ENCODE results near the gene MLPH. TPM values are rescaled to one million over a fixed set of nuclear protein-coding genes. Genes with fewer than 3 reads are reported as not detected.

The MLPH gene
- total RNA-seq, 2 experiments from 2014 or later = not detected

GRCh38 chr2:237534380-237534779 lies 47.3 kb downstream of the MLPH start:
- CTCF ChIA-PET = interaction anchor here (3.4 kb wide), 1 partner anchor 22 kb away, joined by 14 read pairs; no protein-coding TSS in a partner anchor

GRCh38 chr2:237535385-237536082 lies 48.5 kb downstream of the MLPH start:
- Mint-ChIP-seq H3K4me1 (ENCODE audit: low read depth) (no peaks in the 10 kb centered on the region), H3K27me3 (no peaks in the 10 kb centered on the region), H3K4me3 (no peak overlapping the region), H3K27ac (no peak overlapping the region), H3K9me3 (no peaks in the 10 kb centered on the region), H3K36me3 (ENCODE audit: low read depth) (no peaks in the 10 kb centered on the region)
- no peak for ATAC-seq
- CTCF ChIA-PET = interaction anchor here (0.5 to 3.4 kb wide), 2 partner anchors 23 to 205 kb away, joined by 3 to 14 read pairs; no protein-coding TSS in a partner anchor
- intact Hi-C loops (cut with micrococcal nuclease) = no loop called here
- POLR2A ChIA-PET = no interaction called here
- no peak for TF ChIP-seq CTCF (IDR thresholded peaks at IDR 0.05)
- no peak for DNase-seq

More at GRCh38 chr2:237534380-237534779, 47.3 kb downstream of the MLPH start:
- TF ChIP-seq CTCF (IDR thresholded peaks at IDR 0.05) = no peak
- Mint-ChIP-seq H3K27me3 (no peaks in the 10 kb centered on the region), H3K36me3 (ENCODE audit: low read depth) (no peaks in the 10 kb centered on the region), H3K4me3 (no peak overlapping the region), H3K4me1 (ENCODE audit: low read depth) (no peaks in the 10 kb centered on the region), H3K27ac (no peak overlapping the region), H3K9me3 (no peaks in the 10 kb centered on the region)
- ATAC-seq = no peak
- POLR2A ChIA-PET = interaction anchor here (1.2 kb wide), 1 partner anchor 21 kb away, joined by 3 read pairs; no protein-coding TSS in a partner anchor
- intact Hi-C loops (cut with micrococcal nuclease) = loop anchor here (5.0 kb wide), 1 partner anchor 33 kb away; the partner anchor contains the start of gene PRLH
- DNase-seq = no peak

- CTCF ChIA-PET = interaction anchor here (0.5 to 3.4 kb wide), 2 partner anchors 23 to 204 kb away, joined by 3 to 14 read pairs; no protein-coding TSS in a partner anchor
- Mint-ChIP-seq H3K4me3 (no peak overlapping the region), H3K9me3 (no peaks in the 10 kb centered on the region), H3K27ac (no peak overlapping the region), H3K4me1 (ENCODE audit: low read depth) (no peaks in the 10 kb centered on the region), H3K36me3 (ENCODE audit: low read depth) (no peaks in the 10 kb centered on the region), H3K27me3 (no peaks in the 10 kb centered on the region)
- ATAC-seq = no peak
- no peak for DNase-seq
- intact Hi-C loops (cut with micrococcal nuclease) = no loop called here
- POLR2A ChIA-PET = no interaction called here
- TF ChIP-seq CTCF (IDR thresholded peaks at IDR 0.05) = no peak
Observed at GRCh38 chr2:237536083-237536415, 49.0 kb downstream of the MLPH start.

GRCh38 chr2:237536617-237537016 lies 49.6 kb downstream of the MLPH start:
- no peaks in the 10 kb centered on the region for H3K9me3 Mint-ChIP-seq
- intact Hi-C loops (cut with micrococcal nuclease) = no loop called here
- H3K4me1 Mint-ChIP-seq (ENCODE audit: low read depth) = no peaks in the 10 kb centered on the region
- ChIA-PET CTCF (no interaction called here), POLR2A (no interaction called here)
- no peaks in the 10 kb centered on the region for H3K36me3 Mint-ChIP-seq (ENCODE audit: low read depth)
- TF ChIP-seq CTCF (IDR thresholded peaks at IDR 0.05) = no peak
- H3K4me3 Mint-ChIP-seq = no peak overlapping the region
- H3K27ac Mint-ChIP-seq = no peak overlapping the region
- DNase-seq = no peak
- no peak for ATAC-seq
- H3K27me3 Mint-ChIP-seq = no peaks in the 10 kb centered on the region

GRCh38 chr2:237538001-237538720 lies 51.1 kb downstream of the MLPH start:
- Mint-ChIP-seq H3K9me3 (no peaks in the 10 kb centered on the region), H3K4me1 (ENCODE audit: low read depth) (no peaks in the 10 kb centered on the region), H3K27ac (no peak overlapping the region), H3K27me3 (no peaks in the 10 kb centered on the region), H3K36me3 (ENCODE audit: low read depth) (no peaks in the 10 kb centered on the region), H3K4me3 (no peak overlapping the region)
- CTCF ChIA-PET = interaction anchor here (1.5 to 2.0 kb wide), 2 partner anchors 25 to 34 kb away, joined by 4 to 10 read pairs; no protein-coding TSS in a partner anchor
- DNase-seq (no peak), ATAC-seq (no peak)
- no peak for TF ChIP-seq CTCF (IDR thresholded peaks at IDR 0.05)
- intact Hi-C loops (cut with micrococcal nuclease) = no loop called here
- POLR2A ChIA-PET = interaction anchor here (0.6 kb wide), 1 partner anchor 230 kb away, joined by 3 read pairs; no protein-coding TSS in a partner anchor

All from activated CD8-positive, alpha-beta T cell treated with anti-CD3 and anti-CD28 coated beads for 36 hours (primary cell).